Mesenchymal stem cell (in vitro differentiated cells and primary cell): ENCODE measurements around the gene IKZF5.

ENCODE experiments used
- DNase-seq: peaks from one replicate; pipeline ENCODE4 v3.0.0-alpha.2; 2013
- H2AFZ ChIP-seq: one replicate; pipeline ENCODE4 v1.6.1; 2013; ENCODE audit warnings: low read depth, mild to moderate bottlenecking, control low read depth, inconsistent platforms, low read length, moderate library complexity
- H2AK5ac ChIP-seq: 2 replicates; pipeline ENCODE4 v1.6.1; 2013; ENCODE audit warnings: low read length, moderate library complexity, mild to moderate bottlenecking, inconsistent platforms; ENCODE audit not compliant: severe bottlenecking
- H2BK120ac ChIP-seq: one replicate; pipeline ENCODE4 v1.6.1; 2013; ENCODE audit warnings: low read depth, mild to moderate bottlenecking, inconsistent platforms, low read length, moderate library complexity
- H2BK12ac ChIP-seq, 2 experiments: one replicate each; pipeline ENCODE4 v1.6.1; 2013; ENCODE audit warnings: inconsistent platforms in 2 of 2, low read length in 2 of 2, mild to moderate bottlenecking in 2 of 2, moderate library complexity in 2 of 2, control low read depth in 1 of 2
- H2BK15ac ChIP-seq: one replicate; pipeline ENCODE4 v1.6.1; 2013; ENCODE audit warnings: mild to moderate bottlenecking, low read depth, inconsistent platforms; ENCODE audit not compliant: poor library complexity, severe bottlenecking
- H2BK5ac ChIP-seq: 2 replicates; pipeline ENCODE4 v1.6.1; 2013; ENCODE audit warnings: low read depth, mild to moderate bottlenecking, low read length, control low read depth, inconsistent platforms; ENCODE audit not compliant: poor library complexity, severe bottlenecking
- H3K14ac ChIP-seq, 2 experiments: one replicate each; pipeline ENCODE4 v1.6.1; 2013; ENCODE audit warnings: inconsistent platforms in 2 of 2, low read length in 2 of 2, control low read depth in 1 of 2, mild to moderate bottlenecking in 1 of 2, moderate library complexity in 1 of 2
- H3K18ac ChIP-seq, 2 experiments: one replicate each; pipeline ENCODE4 v1.6.1; 2013; ENCODE audit warnings: inconsistent platforms in 2 of 2, low read length in 2 of 2, control low read depth in 1 of 2, low read depth in 1 of 2, mild to moderate bottlenecking in 1 of 2
- H3K23ac ChIP-seq, 2 experiments: one replicate each; pipeline ENCODE4 v1.6.1; 2013; ENCODE audit warnings: inconsistent platforms in 2 of 2, low read length in 2 of 2, mild to moderate bottlenecking in 2 of 2, moderate library complexity in 2 of 2, control low read depth in 1 of 2
- H3K27ac ChIP-seq: 2 replicates; pipeline ENCODE4 v1.5.1; 2013; ENCODE audit warnings: mild to moderate bottlenecking, moderate library complexity, low read length, control low read depth, inconsistent platforms; ENCODE audit not compliant: poor library complexity, severe bottlenecking
- H3K27me3 ChIP-seq, 2 experiments: 2 replicates each; pipeline versions ENCODE4 v1.6.1 to v1.7.0; 2013; ENCODE audit warnings: low read length in 2 of 2, mild to moderate bottlenecking in 2 of 2, moderate library complexity in 2 of 2, control low read depth in 1 of 2, inconsistent platforms in 1 of 2; ENCODE audit not compliant: control insufficient read depth in 1 of 2, insufficient read depth in 1 of 2
- H3K36me3 ChIP-seq, 2 experiments: 2 replicates each; pipeline versions ENCODE4 v1.6.1 to v1.7.0; 2013; ENCODE audit warnings: low read length in 2 of 2, control low read depth in 1 of 2, inconsistent platforms in 1 of 2, low read depth in 1 of 2, mild to moderate bottlenecking in 1 of 2; ENCODE audit not compliant: insufficient read depth in 2 of 2, control insufficient read depth in 1 of 2
- H3K4ac ChIP-seq, 2 experiments: one replicate each; pipeline ENCODE4 v1.6.1; 2013; ENCODE audit warnings: inconsistent platforms in 2 of 2, low read length in 2 of 2, mild to moderate bottlenecking in 2 of 2, moderate library complexity in 2 of 2, control low read depth in 1 of 2, low read depth in 1 of 2
- H3K4me1 ChIP-seq: 2 replicates; pipeline ENCODE4 v1.6.1; 2013; ENCODE audit warnings: low read depth, low read length, control low read depth; ENCODE audit not compliant: control insufficient read depth, insufficient read depth
- H3K4me2 ChIP-seq: 2 replicates; pipeline ENCODE4 v1.6.1; 2013; ENCODE audit warnings: low read length, mild to moderate bottlenecking, inconsistent platforms; ENCODE audit not compliant: poor library complexity, severe bottlenecking
- H3K4me3 ChIP-seq, 2 experiments: 2 replicates each; pipeline versions ENCODE4 v1.5.1 to v1.7.0; 2013; ENCODE audit warnings: low read length in 2 of 2, mild to moderate bottlenecking in 2 of 2, control low read depth in 1 of 2, low read depth in 1 of 2; ENCODE audit not compliant: insufficient read depth in 1 of 2
- H3K79me1 ChIP-seq: replicated peaks from 2 replicates; pipeline ENCODE4 v1.6.1; 2013; ENCODE audit warnings: mild to moderate bottlenecking, control low read depth, low read length, inconsistent platforms; ENCODE audit not compliant: poor library complexity, severe bottlenecking
- H3K9ac ChIP-seq: 2 replicates; pipeline ENCODE4 v1.7.0; 2013; ENCODE audit warnings: mild to moderate bottlenecking, low read length, moderate library complexity
- H3K9me3 ChIP-seq: 2 replicates; pipeline ENCODE4 v1.7.0; 2013; ENCODE audit warnings: mild to moderate bottlenecking, low read length; ENCODE audit not compliant: control insufficient read depth
- H4K8ac ChIP-seq: one replicate; pipeline ENCODE4 v1.6.1; 2013; ENCODE audit warnings: inconsistent platforms, mild to moderate bottlenecking, low read length, moderate library complexity
- H4K91ac ChIP-seq: one replicate; pipeline ENCODE4 v1.6.1; 2013; ENCODE audit warnings: mild to moderate bottlenecking, low read length, inconsistent platforms
- WGBS: methylation state at CpG from one replicate; pipeline ENCODE4 v1.1.7; 2013; ENCODE audit warnings: mixed read lengths; 5-methylcytosine and 5-hydroxymethylcytosine counted together

IKZF5 gene

DNA sequence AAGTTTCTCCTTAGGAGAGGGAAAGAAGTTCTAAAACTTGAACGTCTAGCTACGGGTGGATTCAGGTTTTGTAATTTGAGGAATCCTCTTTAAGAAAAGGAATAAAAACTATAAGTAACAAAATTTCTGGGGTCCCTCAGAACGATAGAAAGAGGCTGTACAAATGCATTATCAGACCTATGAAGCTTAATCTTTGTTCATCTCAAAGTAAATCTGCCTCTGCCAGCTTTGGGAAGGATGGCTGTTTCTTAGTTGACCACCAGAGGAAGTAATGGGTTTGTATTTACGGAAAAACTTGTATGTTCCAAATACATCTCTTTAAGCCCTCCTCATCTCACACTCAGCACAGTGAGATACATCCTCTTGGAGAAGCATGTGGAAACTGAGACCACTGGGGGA is 27.5 kb downstream of the IKZF5 start:
- H3K4me3 ChIP-seq: peak overlapping the region in 1 of 2 experiments; percentile 90
- no peak overlapping the region for H3K27ac ChIP-seq
- H2AK5ac ChIP-seq: no peak overlapping the region
- peak; percentile 71 for DNase-seq
- H4K91ac ChIP-seq: no peak overlapping the region
- H2AFZ ChIP-seq: no peak overlapping the region
- peaks cover 3 to 9% of the 10 kb centered on the region in 2 experiments for H3K36me3 ChIP-seq
- no peak overlapping the region for H2BK120ac ChIP-seq
- no peak overlapping the region for H2BK12ac ChIP-seq
- no CpG with 5 or more reads among the region's 4 CpGs for WGBS
- H3K14ac ChIP-seq: no peak overlapping the region
- H3K4me2 ChIP-seq: peak overlapping the region; percentile 61
- H2BK5ac ChIP-seq: no peak overlapping the region
- H4K8ac ChIP-seq: no peak overlapping the region
- H3K18ac ChIP-seq: no peak overlapping the region
- H3K79me1 ChIP-seq: peaks cover 5% of the 10 kb centered on the region
- H3K4ac ChIP-seq: no peak overlapping the region
- peaks cover 2% of the 10 kb centered on the region for H3K4me1 ChIP-seq
- no peak overlapping the region for H3K23ac ChIP-seq
- H3K9ac ChIP-seq: peak overlapping the region; percentile 69
- no peaks in the 10 kb centered on the region for H3K27me3 ChIP-seq
- H2BK15ac ChIP-seq: no peak overlapping the region
- no peaks in the 10 kb centered on the region for H3K9me3 ChIP-seq

DNA sequence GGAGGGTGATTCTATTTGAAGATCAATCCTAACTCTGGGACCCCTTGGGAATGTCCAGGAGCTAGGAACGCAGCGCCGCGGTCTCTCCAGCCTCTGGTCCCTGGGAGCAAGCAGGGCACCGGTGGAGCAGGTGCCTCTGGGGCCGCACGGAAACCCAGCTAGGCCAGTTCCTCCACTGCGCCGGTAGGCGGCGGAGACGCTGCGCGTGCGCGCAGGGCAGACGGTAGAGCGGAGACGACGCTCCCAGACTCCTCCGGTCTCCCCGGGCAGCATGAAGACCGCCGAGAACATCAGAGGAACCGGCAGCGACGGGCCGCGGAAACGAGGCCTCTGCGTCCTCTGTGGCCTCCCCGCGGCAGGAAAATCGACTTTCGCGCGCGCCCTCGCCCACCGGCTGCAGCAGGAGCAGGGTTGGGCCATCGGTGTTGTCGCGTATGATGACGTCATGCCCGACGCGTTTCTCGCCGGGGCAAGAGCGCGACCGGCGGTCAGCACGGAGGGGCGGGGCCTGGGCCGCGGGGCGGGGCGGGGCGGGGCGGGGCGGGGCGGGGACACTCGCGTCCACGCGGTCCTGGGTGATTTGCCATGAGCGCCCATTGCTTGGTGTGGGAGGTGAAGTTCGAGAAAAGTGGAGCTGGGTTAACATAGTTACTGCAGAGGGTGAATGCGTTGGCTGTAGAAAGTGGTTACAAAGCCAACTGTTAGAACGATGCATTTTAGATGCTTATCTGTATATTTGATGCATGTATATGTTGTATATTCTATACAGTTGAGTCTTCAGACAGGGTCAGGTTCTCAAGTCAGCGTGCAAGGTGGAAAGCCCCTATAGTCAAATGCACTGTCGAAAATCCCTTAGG is 28.2 kb downstream of the IKZF5 start, which contains the start of gene PSTK:
PSTK (plus strand) TSS at position 193 of the 857 bp plus-strand sequence; CDS start at position 272, 79 bp downstream.
- Histone ChIP-seq H3K27ac (peak within 1 kb of the TSS; percentile 82), H2BK120ac (peak within 1 kb of the TSS; percentile 66), H3K9me3 (no peaks in the 10 kb centered on the region), H3K4me1 (peaks cover 2% of the 10 kb centered on the region), H3K4me2 (peak within 1 kb of the TSS; percentile 81), H3K36me3 (peaks cover 3 to 9% of the 10 kb centered on the region in 2 experiments), H2AK5ac (no peak within 1 kb of the TSS), H3K4ac (peak within 1 kb of the TSS; percentile 91 to 96), H4K91ac (peak within 1 kb of the TSS; percentile 99), H3K9ac (peak within 1 kb of the TSS; percentile 93), H4K8ac (peak within 1 kb of the TSS; percentile 100), H2BK5ac (peak within 1 kb of the TSS; percentile 87), H2BK15ac (no peak within 1 kb of the TSS), H3K27me3 (no peaks in the 10 kb centered on the region), H2BK12ac (peak within 1 kb of the TSS in 1 of 2 experiments; percentile 75), H3K4me3 (peak within 1 kb of the TSS; percentile 86 to 90), H3K79me1 (peaks cover 5% of the 10 kb centered on the region), H3K23ac (peak within 1 kb of the TSS in 1 of 2 experiments; percentile 34), H3K18ac (peak within 1 kb of the TSS; percentile 97 to 98), H3K14ac (peak within 1 kb of the TSS in 1 of 2 experiments; percentile 98), H2AFZ (peak within 1 kb of the TSS; percentile 98)
- DNase-seq: peak; percentile 94
- WGBS: 2% methylated on average over 49 of the region's 73 CpGs

DNA sequence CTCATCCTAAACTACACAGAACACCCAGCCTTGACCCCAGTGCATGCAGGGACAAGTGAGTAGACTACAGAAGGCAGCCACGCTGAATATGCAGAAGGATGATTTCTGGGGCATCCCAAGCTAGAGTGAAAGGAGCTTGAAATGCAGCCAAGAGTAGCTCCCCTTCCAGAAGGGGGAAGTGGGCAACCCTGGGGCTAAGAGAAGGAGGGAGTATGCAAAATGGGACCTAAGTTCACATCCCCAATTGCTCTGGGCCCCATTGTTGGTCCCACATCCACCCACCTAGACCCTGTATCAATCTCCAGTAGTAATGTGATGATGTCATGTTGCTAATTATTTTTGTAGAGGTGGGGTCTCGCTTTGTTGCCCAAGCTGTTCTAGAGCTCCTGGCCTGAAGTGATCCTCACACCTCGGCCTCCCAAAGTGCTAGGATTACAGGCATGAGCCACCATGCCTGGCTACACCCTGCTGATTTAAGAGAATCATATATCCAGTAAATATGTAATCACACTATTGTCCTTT is 34.0 kb downstream of the IKZF5 start:
- Histone ChIP-seq H3K27ac (no peak overlapping the region), H3K4me1 (no peaks in the 10 kb centered on the region), H2BK12ac (no peak overlapping the region), H3K4me3 (no peak overlapping the region), H2BK15ac (no peak overlapping the region), H2BK5ac (no peak overlapping the region), H3K79me1 (no peaks in the 10 kb centered on the region), H4K91ac (no peak overlapping the region), H3K9ac (no peak overlapping the region), H3K27me3 (peaks cover 0 to 5% of the 10 kb centered on the region in 2 experiments), H3K23ac (no peak overlapping the region), H4K8ac (no peak overlapping the region), H3K4me2 (no peak overlapping the region), H2BK120ac (no peak overlapping the region), H3K18ac (no peak overlapping the region), H2AFZ (no peak overlapping the region), H3K9me3 (no peaks in the 10 kb centered on the region), H3K14ac (no peak overlapping the region), H3K4ac (no peak overlapping the region), H2AK5ac (no peak overlapping the region), H3K36me3 (no peaks in the 10 kb centered on the region)
- 75% methylated on average over 2 of the region's 3 CpGs for WGBS
- no peak for DNase-seq

DNA sequence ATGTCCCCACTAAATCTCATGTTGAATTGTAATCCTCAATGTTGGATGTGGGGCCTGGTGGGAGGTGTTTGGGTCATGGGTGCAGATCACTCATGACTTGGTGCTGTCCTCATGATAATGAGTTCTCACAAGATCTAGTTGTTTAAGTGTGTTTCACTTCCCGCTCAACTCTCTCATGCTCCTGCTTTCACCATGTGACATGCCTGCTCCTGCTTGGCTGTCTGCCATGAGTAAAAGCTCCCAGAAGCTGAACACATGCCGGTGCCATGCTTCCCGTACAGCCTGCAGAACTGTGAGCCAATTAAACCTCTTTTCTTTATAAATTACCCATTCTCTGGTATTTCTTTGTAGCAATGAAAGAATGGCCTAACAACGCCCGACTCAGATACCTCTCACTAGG is 34.6 kb downstream of the IKZF5 start:
- Histone ChIP-seq H3K4me1 (no peaks in the 10 kb centered on the region), H3K4ac (no peak overlapping the region), H3K23ac (no peak overlapping the region), H3K9ac (no peak overlapping the region), H3K14ac (no peak overlapping the region), H3K4me2 (no peak overlapping the region), H3K18ac (no peak overlapping the region), H2BK15ac (no peak overlapping the region), H3K36me3 (no peaks in the 10 kb centered on the region), H3K27ac (no peak overlapping the region), H4K8ac (no peak overlapping the region), H2BK12ac (no peak overlapping the region), H3K9me3 (no peaks in the 10 kb centered on the region), H2BK120ac (no peak overlapping the region), H2BK5ac (no peak overlapping the region), H3K27me3 (peaks cover 0 to 5% of the 10 kb centered on the region in 2 experiments), H3K4me3 (no peak overlapping the region), H2AK5ac (no peak overlapping the region), H4K91ac (no peak overlapping the region), H2AFZ (no peak overlapping the region), H3K79me1 (no peaks in the 10 kb centered on the region)
- WGBS: 89% methylated on average over 5 of the region's 5 CpGs
- DNase-seq: peak; percentile 6
